Stomach (tissue), 4 donors: ENCODE data around the gene NLRP6.
"Not testable (repeated sequence)": the region's sequence is repeated elsewhere in the genome, so short reads cannot be mapped to it uniquely, and the experiment has no call there.

Experiments used
- EP300 ChIP-seq: sonication (generic); formaldehyde crosslinking; IDR thresholded peaks from one replicate; pipeline ENCODE4 v1.6.1; 2017; ENCODE audit warnings: antibody characterized with exemption
- POLR2A ChIP-seq, 4 donors: fragments of 450-650 bp; IDR thresholded peaks; one replicate each; pipeline ENCODE4 v1.6.1; 2016; ENCODE audit warnings: antibody characterized with exemption in 4 of 4, control low read depth in 2 of 4, mild to moderate bottlenecking in 1 of 4, moderate library complexity in 1 of 4
- POLR2AphosphoS5 ChIP-seq, 3 donors: sonication (generic); formaldehyde crosslinking; IDR thresholded peaks; one replicate each; pipeline ENCODE4 v1.6.1; 2016; ENCODE audit warnings: antibody characterized with exemption in 3 of 3
- TF ChIP-seq, protein P1 (sequence below), 7 experiments: fragments of 450-650 bp in 4 of 7; fragments of 200-600 bp in 3 of 7; sonication (generic) in 3 of 7; IDR thresholded peaks; one replicate each; pipeline ENCODE4 v1.5.1; 2016 to 2019; ENCODE audit warnings: antibody characterized with exemption in 7 of 7, control low read depth in 2 of 7, mild to moderate bottlenecking in 1 of 7

DNA sequence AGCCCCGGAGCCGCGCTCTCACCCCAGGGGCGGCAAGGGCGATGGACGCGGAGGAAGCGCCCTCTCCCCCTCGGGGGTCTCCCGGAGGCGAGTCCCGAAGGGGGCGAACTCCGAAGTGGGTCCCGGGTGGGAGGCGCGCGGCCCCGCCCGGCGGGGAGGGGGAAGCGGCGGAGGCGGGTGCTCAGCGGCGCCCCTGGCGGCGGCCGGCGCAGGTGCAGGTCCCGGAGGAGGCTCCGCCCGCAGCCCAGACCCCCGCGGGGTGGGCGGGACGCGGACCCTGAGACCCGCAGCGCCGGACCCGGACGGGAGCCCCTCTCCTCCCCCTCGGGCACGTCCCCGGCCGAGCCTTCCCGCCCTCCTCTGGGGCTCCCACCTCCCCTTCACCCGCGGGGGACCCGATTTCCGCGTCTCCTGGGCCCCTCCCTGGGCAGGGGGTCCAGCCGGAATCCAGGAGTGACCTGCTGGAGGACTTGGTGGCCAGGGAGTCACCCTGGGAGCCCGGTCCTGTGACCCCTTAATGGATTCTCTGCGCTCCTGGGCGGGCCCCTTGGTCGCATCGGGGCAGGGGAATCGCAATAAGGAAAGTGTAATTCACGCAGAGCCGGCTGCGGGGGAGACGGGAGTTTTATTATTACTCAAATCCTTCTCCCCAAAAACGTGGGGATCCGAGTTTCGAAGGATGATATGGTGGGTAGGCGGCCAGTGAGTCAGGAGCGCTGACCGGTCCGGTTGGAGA, 33.0 kb downstream of the NLRP6 start:
- TF ChIP-seq, protein P1, sequence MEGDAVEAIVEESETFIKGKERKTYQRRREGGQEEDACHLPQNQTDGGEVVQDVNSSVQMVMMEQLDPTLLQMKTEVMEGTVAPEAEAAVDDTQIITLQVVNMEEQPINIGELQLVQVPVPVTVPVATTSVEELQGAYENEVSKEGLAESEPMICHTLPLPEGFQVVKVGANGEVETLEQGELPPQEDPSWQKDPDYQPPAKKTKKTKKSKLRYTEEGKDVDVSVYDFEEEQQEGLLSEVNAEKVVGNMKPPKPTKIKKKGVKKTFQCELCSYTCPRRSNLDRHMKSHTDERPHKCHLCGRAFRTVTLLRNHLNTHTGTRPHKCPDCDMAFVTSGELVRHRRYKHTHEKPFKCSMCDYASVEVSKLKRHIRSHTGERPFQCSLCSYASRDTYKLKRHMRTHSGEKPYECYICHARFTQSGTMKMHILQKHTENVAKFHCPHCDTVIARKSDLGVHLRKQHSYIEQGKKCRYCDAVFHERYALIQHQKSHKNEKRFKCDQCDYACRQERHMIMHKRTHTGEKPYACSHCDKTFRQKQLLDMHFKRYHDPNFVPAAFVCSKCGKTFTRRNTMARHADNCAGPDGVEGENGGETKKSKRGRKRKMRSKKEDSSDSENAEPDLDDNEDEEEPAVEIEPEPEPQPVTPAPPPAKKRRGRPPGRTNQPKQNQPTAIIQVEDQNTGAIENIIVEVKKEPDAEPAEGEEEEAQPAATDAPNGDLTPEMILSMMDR (IDR thresholded peaks at IDR 0.05), result not testable (repeated sequence)
- TF ChIP-seq EP300; POLR2AphosphoS5 (IDR thresholded peaks at IDR 0.05); POLR2A (IDR thresholded peaks at IDR 0.05): not testable (repeated sequence)
